Measurements from ENCODE around the gene HMCES.

The HMCES gene

GRCh38 chr3:129278439-129278965 is at the start of gene HMCES:
HMCES (plus strand) TSS chr3:129278870; CDS start chr3:129279733, 863 bp downstream.
- DNase-seq (ENCODE audit: low read depth, low spot score) = peak; percentile 46

- no peak for DNase-seq (ENCODE audit: low read depth, low spot score)
Observed at GRCh38 chr3:129228891-129229585, 49.6 kb upstream of the HMCES start.

GRCh38 chr3:129230311-129231019 is 48.2 kb upstream of the HMCES start:
- DNase-seq (ENCODE audit: low read depth, low spot score) = no peak

GRCh38 chr3:129231331-129232119 is 47.1 kb upstream of the HMCES start:
- no peak for DNase-seq (ENCODE audit: low read depth, low spot score)

- no peak for DNase-seq (ENCODE audit: low read depth, low spot score)
Observed at GRCh38 chr3:129233538-129233937, 45.1 kb upstream of the HMCES start.

- DNase-seq (ENCODE audit: low read depth, low spot score) = no peak
Observed at GRCh38 chr3:129234441-129234840, 44.2 kb upstream of the HMCES start.

GRCh38 chr3:129235344-129235917 is 43.2 kb upstream of the HMCES start:
- DNase-seq (ENCODE audit: low read depth, low spot score) = no peak

- no peak for DNase-seq (ENCODE audit: low read depth, low spot score)
Observed at GRCh38 chr3:129238945-129239705, 39.5 kb upstream of the HMCES start.

- no peak for DNase-seq (ENCODE audit: low read depth, low spot score)
Observed at GRCh38 chr3:129239991-129240390, 38.7 kb upstream of the HMCES start.

- DNase-seq (ENCODE audit: low read depth, low spot score) = no peak
Observed at GRCh38 chr3:129240436-129240835, 38.2 kb upstream of the HMCES start.

- no peak for DNase-seq (ENCODE audit: low read depth, low spot score)
Observed at GRCh38 chr3:129245141-129245540, 33.5 kb upstream of the HMCES start.

- DNase-seq (ENCODE audit: low read depth, low spot score) = peak; percentile 49
Observed at GRCh38 chr3:129245641-129246306, 32.9 kb upstream of the HMCES start.

GRCh38 chr3:129246636-129247035 is 32.0 kb upstream of the HMCES start:
- DNase-seq (ENCODE audit: low read depth, low spot score) = no peak

GRCh38 chr3:129248286-129248979 is 30.2 kb upstream of the HMCES start:
- no peak for DNase-seq (ENCODE audit: low read depth, low spot score)

- DNase-seq (ENCODE audit: low read depth, low spot score) = peak; percentile 64
Observed at GRCh38 chr3:129249284-129250065, 29.2 kb upstream of the HMCES start, which contains the start of gene COPG1. COPG1 (plus strand) TSS chr3:129249606; CDS start chr3:129249710, 104 bp downstream.

- no peak for DNase-seq (ENCODE audit: low read depth, low spot score)
Observed at GRCh38 chr3:129252748-129253147, 25.9 kb upstream of the HMCES start.

GRCh38 chr3:129254536-129255230 is 24.0 kb upstream of the HMCES start:
- DNase-seq (ENCODE audit: low read depth, low spot score) = no peak

GRCh38 chr3:129256270-129256669 is 22.4 kb upstream of the HMCES start:
- DNase-seq (ENCODE audit: low read depth, low spot score) = no peak

Measured in brain pericyte (primary cell).